IMR-90 (cell line): ENCODE data around the gene ARHGAP23. TPM values are rescaled to one million over a fixed set of nuclear protein-coding genes. Genes with fewer than 3 reads are reported as not detected.
A peak's percentile ranks its signal among the peaks of the same experiment; 100 is the strongest.

ENCODE experiments used
- ATAC-seq: fragments of 200-7000 bp; cut with Tn5 transposase; 2 replicates; pipeline ENCODE4 v1.9.1; 2020; ENCODE audit warnings: low read depth, mild to moderate bottlenecking, moderate library complexity
- BruUV-seq: library from RNA; stranded (reverse); fragments of 400-500 nt; replicated peaks from 2 replicates; lab custom pipeline; 2021; lab: Mats Ljungman, UMichigan
- CTCF ChIA-PET: fragments of 300-600 bp; formaldehyde crosslinking; extraction: SDS; loops from one replicate; lab custom pipeline; 2021; ENCODE audit warnings: antibody characterized with exemption; lab: Yijun Ruan, JAX
- POLR2A ChIA-PET: fragments of 300-600 bp; sonication (Branson Sonifier 250); formaldehyde crosslinking; loops from one replicate; lab custom pipeline; 2022; ENCODE audit warnings: antibody characterized with exemption; ENCODE audit not compliant: unreplicated experiment; lab: Charles Lee
- DNase-seq: peaks from one replicate; pipeline ENCODE4 v3.0.0; 2013
- H2AFZ ChIP-seq: replicated peaks from 2 replicates; pipeline ENCODE3; 2013; ENCODE audit warnings: low read length, mild to moderate bottlenecking; ENCODE audit not compliant: poor library complexity
- H2AK5ac ChIP-seq: 2 replicates; pipeline ENCODE4 v1.6.1; 2013; ENCODE audit warnings: low read depth, low read length, inconsistent platforms
- H2AK9ac ChIP-seq: replicated peaks from 2 replicates; pipeline ENCODE3; 2013; ENCODE audit warnings: mild to moderate bottlenecking, low read depth, low read length, moderate library complexity; ENCODE audit not compliant: poor library complexity
- H2BK120ac ChIP-seq: 2 replicates; pipeline ENCODE4 v1.6.1; 2013; ENCODE audit warnings: low read depth, low read length, inconsistent platforms
- H2BK15ac ChIP-seq: 3 replicates; pipeline ENCODE4 v1.6.1; 2013; ENCODE audit warnings: low read depth, low read length, inconsistent platforms
- H2BK20ac ChIP-seq: 2 replicates; pipeline ENCODE4 v1.6.1; 2013; ENCODE audit warnings: low read depth, mild to moderate bottlenecking, inconsistent platforms, low read length, moderate library complexity
- H2BK5ac ChIP-seq: 2 replicates; pipeline ENCODE4 v1.6.1; 2013; ENCODE audit warnings: mild to moderate bottlenecking, low read depth, low read length, inconsistent platforms; ENCODE audit not compliant: poor library complexity, severe bottlenecking
- H3K14ac ChIP-seq: replicated peaks from 2 replicates; pipeline ENCODE4 v1.6.1; 2013; ENCODE audit warnings: low read depth, low read length, inconsistent platforms
- H3K18ac ChIP-seq: 2 replicates; pipeline ENCODE4 v1.6.1; 2013; ENCODE audit warnings: low read depth, low read length, control low read depth
- H3K23ac ChIP-seq: 2 replicates; pipeline ENCODE4 v1.6.1; 2013; ENCODE audit warnings: low read depth, low read length, inconsistent platforms
- H3K27ac ChIP-seq: 2 replicates; pipeline ENCODE4 v1.5.1; 2013; ENCODE audit warnings: mild to moderate bottlenecking, control low read depth, low read length; ENCODE audit not compliant: insufficient read depth
- H3K27me3 ChIP-seq: 2 replicates; pipeline ENCODE4 v1.6.1; 2013; ENCODE audit warnings: low read length; ENCODE audit not compliant: control insufficient read depth, insufficient read depth
- H3K36me3 ChIP-seq: 2 replicates; pipeline ENCODE4 v1.6.1; 2013; ENCODE audit warnings: low read length, mixed read lengths; ENCODE audit not compliant: control insufficient read depth, insufficient read depth
- H3K4ac ChIP-seq: 2 replicates; pipeline ENCODE4 v1.6.1; 2013; ENCODE audit warnings: low read depth, low read length, inconsistent platforms
- H3K4me1 ChIP-seq: 2 replicates; pipeline ENCODE4 v1.6.1; 2013; ENCODE audit warnings: low read length, mixed read lengths; ENCODE audit not compliant: control insufficient read depth, insufficient read depth
- H3K4me2 ChIP-seq: 2 replicates; pipeline ENCODE4 v1.6.1; 2013; ENCODE audit warnings: low read depth, mild to moderate bottlenecking, control low read depth, low read length, moderate library complexity
- H3K4me3 ChIP-seq: 2 replicates; pipeline ENCODE4 v1.5.1; 2013; ENCODE audit warnings: low read depth, mild to moderate bottlenecking, control low read depth, low read length, moderate library complexity; ENCODE audit not compliant: insufficient read depth
- H3K56ac ChIP-seq: 2 replicates; pipeline ENCODE4 v1.6.1; 2013; ENCODE audit warnings: low read length, inconsistent platforms; ENCODE audit not compliant: insufficient read depth; ENCODE audit errors: extremely low read depth
- H3K79me1 ChIP-seq, 2 experiments: 2 replicates each; pipeline ENCODE4 v1.6.1; 2013; ENCODE audit warnings: low read length in 2 of 2, inconsistent platforms in 1 of 2, low read depth in 1 of 2
- H3K9ac ChIP-seq: 2 replicates; pipeline ENCODE4 v1.6.1; 2013; ENCODE audit warnings: low read depth, low read length, control low read depth
- H3K9me1 ChIP-seq: 2 replicates; pipeline ENCODE4 v1.6.1; 2013; ENCODE audit warnings: low read length, inconsistent platforms; ENCODE audit not compliant: insufficient read depth
- H3K9me3 ChIP-seq: 2 replicates; pipeline ENCODE4 v1.6.1; 2013; ENCODE audit warnings: low read length; ENCODE audit not compliant: control insufficient read depth, insufficient read depth
- H4K20me1 ChIP-seq: 2 replicates; pipeline ENCODE4 v1.6.1; 2013; ENCODE audit warnings: low read length, inconsistent platforms; ENCODE audit not compliant: insufficient read depth
- H4K5ac ChIP-seq: 2 replicates; pipeline ENCODE4 v1.6.1; 2013; ENCODE audit warnings: mild to moderate bottlenecking, low read depth, low read length, control low read depth
- H4K8ac ChIP-seq, 2 experiments: 2 replicates each; pipeline ENCODE4 v1.6.1; 2013; ENCODE audit warnings: low read depth in 2 of 2, low read length in 2 of 2, control low read depth in 1 of 2, inconsistent platforms in 1 of 2
- H4K91ac ChIP-seq: 2 replicates; pipeline ENCODE4 v1.6.1; 2013; ENCODE audit warnings: low read depth, low read length, inconsistent platforms; ENCODE audit not compliant: insufficient read depth
- BHLHE40 ChIP-seq: fragments of 150-350 bp; IDR thresholded peaks from 2 replicates; pipeline ENCODE4 v1.6.1; 2016; ENCODE audit warnings: mild to moderate bottlenecking, low read depth, low read length
- CEBPB ChIP-seq: IDR thresholded peaks from 2 replicates; pipeline ENCODE4 v1.6.1; 2012; ENCODE audit warnings: low read depth, low read length, improper control_type of control experiment
- CHD1 ChIP-seq: IDR thresholded peaks from 2 replicates; pipeline ENCODE4 v1.6.1; 2012; ENCODE audit warnings: low read depth, low read length, improper control_type of control experiment
- ELK1 ChIP-seq: fragments of 150-350 bp; IDR thresholded peaks from 2 replicates; pipeline ENCODE4 v1.6.1; 2016; ENCODE audit warnings: low read depth, mild to moderate bottlenecking, low read length, moderate library complexity, borderline replicate concordance
- MAFK ChIP-seq: IDR thresholded peaks from 2 replicates; pipeline ENCODE4 v1.6.1; 2012; ENCODE audit warnings: low read depth, low read length, improper control_type of control experiment
- MAZ ChIP-seq: IDR thresholded peaks from 2 replicates; pipeline ENCODE4 v1.6.1; 2012; ENCODE audit warnings: low read depth, mild to moderate bottlenecking, low read length, improper control_type of control experiment, moderate library complexity, borderline replicate concordance
- MXI1 ChIP-seq: IDR thresholded peaks from 2 replicates; pipeline ENCODE4 v1.6.1; 2012; ENCODE audit warnings: low read depth, mild to moderate bottlenecking, low read length, moderate library complexity, borderline replicate concordance
- NFE2L2 ChIP-seq: fragments of 150-350 bp; IDR thresholded peaks from 2 replicates; pipeline ENCODE4 v1.6.1; 2016; ENCODE audit warnings: low read depth, mild to moderate bottlenecking, low read length
- POLR2A ChIP-seq: IDR thresholded peaks from 2 replicates; pipeline ENCODE4 v1.6.1; 2012; ENCODE audit warnings: mild to moderate bottlenecking, low read depth, low read length
- RAD21 ChIP-seq: IDR thresholded peaks from 2 replicates; pipeline ENCODE4 v1.6.1; 2012; ENCODE audit warnings: low read length, improper control_type of control experiment
- RCOR1 ChIP-seq: IDR thresholded peaks from 2 replicates; pipeline ENCODE4 v1.6.1; 2012; ENCODE audit warnings: mild to moderate bottlenecking, low read length, improper control_type of control experiment; ENCODE audit not compliant: insufficient replicate concordance
- RFX5 ChIP-seq: IDR thresholded peaks from 2 replicates; pipeline ENCODE4 v1.8.0; 2012; ENCODE audit warnings: low read depth, mild to moderate bottlenecking, low read length, moderate library complexity
- SMC3 ChIP-seq: fragments of 150-350 bp; IDR thresholded peaks from 2 replicates; pipeline ENCODE4 v1.6.1; 2016; ENCODE audit warnings: low read depth, mild to moderate bottlenecking, antibody characterized with exemption, low read length, moderate library complexity
- USF2 ChIP-seq: fragments of 150-350 bp; IDR thresholded peaks from 2 replicates; pipeline ENCODE4 v1.6.1; 2017; ENCODE audit warnings: mild to moderate bottlenecking, antibody characterized with exemption, low read length, low read depth
- WGBS, 2 experiments: methylation state at CpG; one replicate each; pipeline versions ENCODE4 v1.1.5 to v1.1.7; 2013; ENCODE audit warnings: missing lambda C conversion rate in 2 of 2; ENCODE audit not compliant: insufficient read length in 1 of 2; ENCODE audit errors: extremely low coverage in 2 of 2; 5-methylcytosine and 5-hydroxymethylcytosine counted together
- dilution Hi-C: fragments of 300-500 bp; cut with HindIII; formaldehyde crosslinking; loops from one replicate; pipeline ENCODE4 v1.14.3; 2018; ENCODE audit warnings: low sequenced_read_pairs; ENCODE audit not compliant: unreplicated experiment
- in situ Hi-C: fragments of 300-500 bp; cut with MboI; formaldehyde crosslinking; loops from 3 replicates; pipeline ENCODE4 v1.14.3; 2019; ENCODE audit warnings: low sequenced_read_pairs, inconsistent platforms, mixed read lengths
- intact Hi-C: fragments of 100-400 bp; cut with micrococcal nuclease; formaldehyde crosslinking; loops from 2 replicates; pipeline ENCODE4 v1.10.0; 2022
- polyA plus RNA-seq, 3 experiments: library from polyadenylated mRNA; depleted of rRNA; stranded (reverse); fragments of >200 nt; gene quantifications; 2 replicates each; pipeline ENCODE4 v1.2.3, GENCODE V29; 2012; ENCODE audit warnings: low replicate concordance in 1 of 3
- total RNA-seq: library from RNA; depleted of rRNA; stranded (reverse); fragments of >200 nt; gene quantifications from 2 replicates; pipeline ENCODE4 v1.2.3, GENCODE V29; 2012
- TF ChIP-seq, protein P1 (sequence below): conservative IDR thresholded peaks from 2 replicates; pipeline ENCODE4 v1.5.1; 2012; ENCODE audit warnings: mild to moderate bottlenecking, low read depth, low read length, improper control_type of control experiment

Gene ARHGAP23
- total and polyA plus RNA-seq, 2 of the 4 experiments (the other 2 are of a cell fraction): 9.3 to 43.3 TPM

DNA sequence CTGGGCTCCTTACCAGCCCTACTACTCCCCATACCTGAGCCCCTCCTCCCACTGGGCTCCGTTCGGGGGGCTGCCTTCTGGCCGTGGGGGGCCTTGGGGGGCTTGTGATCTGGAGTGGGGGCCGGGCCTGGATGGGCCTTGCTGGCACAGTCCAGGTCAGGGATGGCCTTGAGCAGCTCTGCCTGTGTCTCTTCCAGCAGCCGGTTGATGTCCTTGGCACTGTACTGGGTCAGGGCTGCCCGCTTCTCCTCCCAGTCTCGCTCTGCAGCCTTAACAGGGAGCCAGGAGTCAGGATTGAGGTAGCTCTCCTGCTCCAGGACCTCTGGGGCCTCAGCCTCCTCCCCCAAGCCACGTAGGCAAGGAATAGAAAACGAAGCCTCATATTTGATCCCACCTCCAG is 122.9 kb downstream of the ARHGAP23 start:
- Histone ChIP-seq H3K4ac (no peak overlapping the region), H2BK120ac (no peak overlapping the region), H3K9ac (no peak overlapping the region), H3K4me2 (no peak overlapping the region), H3K9me1 (0 out of 2 replicates have a peak, but pooled peaks cover 2% of the 10 kb centered on the region), H3K79me1 (no peaks in the 10 kb centered on the region), H3K27ac (no peak overlapping the region), H2BK20ac (no peak overlapping the region), H3K56ac (no peak overlapping the region), H3K4me3 (no peak overlapping the region), H2AK9ac (no peak overlapping the region), H3K18ac (no peak overlapping the region), H4K5ac (no peak overlapping the region), H3K4me1 (no peaks in the 10 kb centered on the region), H2BK15ac (no peak overlapping the region), H4K8ac (no peak overlapping the region), H4K91ac (no peak overlapping the region), H3K9me3 (no peaks in the 10 kb centered on the region; the same call in 1 of the 2 replicates), H2AFZ (peak overlapping the region; percentile 26), H3K14ac (no peak overlapping the region), H2AK5ac (no peak overlapping the region), H2BK5ac (no peak overlapping the region), H3K27me3 (peaks cover 54% of the 10 kb centered on the region), H3K36me3 (no peaks in the 10 kb centered on the region), H4K20me1 (no peaks in the 10 kb centered on the region), H3K23ac (no peak overlapping the region)
- no CpG with 5 or more reads among the region's 9 CpGs for WGBS, 2 experiments
- ChIA-PET CTCF (no interaction called here), POLR2A (no interaction called here)
- no TSS peak for BruUV-seq
- intact Hi-C loops (no loop called here), in situ Hi-C loops (no loop called here), dilution Hi-C loops (no loop called here)
- TF ChIP-seq MAFK (no peak), RCOR1 (no peak), BHLHE40 (no peak), POLR2A (no peak), ELK1 (no peak), MXI1 (no peak), CEBPB (no peak), RAD21 (no peak), SMC3 (no peak), MAZ (no peak), RFX5 (no peak), USF2 (no peak), NFE2L2 (no peak), CHD1 (no peak)
- TF ChIP-seq, protein P1, sequence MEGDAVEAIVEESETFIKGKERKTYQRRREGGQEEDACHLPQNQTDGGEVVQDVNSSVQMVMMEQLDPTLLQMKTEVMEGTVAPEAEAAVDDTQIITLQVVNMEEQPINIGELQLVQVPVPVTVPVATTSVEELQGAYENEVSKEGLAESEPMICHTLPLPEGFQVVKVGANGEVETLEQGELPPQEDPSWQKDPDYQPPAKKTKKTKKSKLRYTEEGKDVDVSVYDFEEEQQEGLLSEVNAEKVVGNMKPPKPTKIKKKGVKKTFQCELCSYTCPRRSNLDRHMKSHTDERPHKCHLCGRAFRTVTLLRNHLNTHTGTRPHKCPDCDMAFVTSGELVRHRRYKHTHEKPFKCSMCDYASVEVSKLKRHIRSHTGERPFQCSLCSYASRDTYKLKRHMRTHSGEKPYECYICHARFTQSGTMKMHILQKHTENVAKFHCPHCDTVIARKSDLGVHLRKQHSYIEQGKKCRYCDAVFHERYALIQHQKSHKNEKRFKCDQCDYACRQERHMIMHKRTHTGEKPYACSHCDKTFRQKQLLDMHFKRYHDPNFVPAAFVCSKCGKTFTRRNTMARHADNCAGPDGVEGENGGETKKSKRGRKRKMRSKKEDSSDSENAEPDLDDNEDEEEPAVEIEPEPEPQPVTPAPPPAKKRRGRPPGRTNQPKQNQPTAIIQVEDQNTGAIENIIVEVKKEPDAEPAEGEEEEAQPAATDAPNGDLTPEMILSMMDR: no peak
- DNase-seq (no peak), ATAC-seq (no peak)
